HG03139 (cell line): ENCODE data around the gene ELMO1.
"Not testable (repeated sequence)": the region's sequence is repeated elsewhere in the genome, so short reads cannot be mapped to it uniquely, and the experiment has no call there.

Experiments used
- ATAC-seq: cut with Tn5 transposase; IDR thresholded peaks from one replicate; pipeline ENCODE4 v1.9.1; 2021; ENCODE audit not compliant: unreplicated experiment

The ELMO1 gene

DNA sequence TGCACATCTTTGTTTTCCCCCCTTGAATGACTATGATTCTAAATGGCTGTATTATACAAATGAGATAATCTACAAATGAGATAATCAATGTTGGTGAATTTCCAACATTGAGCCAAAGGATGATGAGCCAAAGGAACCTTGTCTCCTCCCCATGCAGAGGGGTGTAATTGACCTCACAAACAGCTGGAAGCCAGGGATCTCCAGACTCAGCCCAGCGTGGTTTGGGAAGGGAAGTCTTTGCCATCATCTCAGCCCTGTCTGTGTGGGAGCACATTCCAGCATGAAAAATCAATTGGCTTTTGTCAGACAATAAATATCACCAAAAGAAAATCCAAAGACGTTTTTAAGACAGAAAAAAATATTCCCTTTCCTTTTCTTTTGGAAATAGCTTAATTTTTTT lies 452.9 kb downstream of the ELMO1 start:
- no peak for ATAC-seq

DNA sequence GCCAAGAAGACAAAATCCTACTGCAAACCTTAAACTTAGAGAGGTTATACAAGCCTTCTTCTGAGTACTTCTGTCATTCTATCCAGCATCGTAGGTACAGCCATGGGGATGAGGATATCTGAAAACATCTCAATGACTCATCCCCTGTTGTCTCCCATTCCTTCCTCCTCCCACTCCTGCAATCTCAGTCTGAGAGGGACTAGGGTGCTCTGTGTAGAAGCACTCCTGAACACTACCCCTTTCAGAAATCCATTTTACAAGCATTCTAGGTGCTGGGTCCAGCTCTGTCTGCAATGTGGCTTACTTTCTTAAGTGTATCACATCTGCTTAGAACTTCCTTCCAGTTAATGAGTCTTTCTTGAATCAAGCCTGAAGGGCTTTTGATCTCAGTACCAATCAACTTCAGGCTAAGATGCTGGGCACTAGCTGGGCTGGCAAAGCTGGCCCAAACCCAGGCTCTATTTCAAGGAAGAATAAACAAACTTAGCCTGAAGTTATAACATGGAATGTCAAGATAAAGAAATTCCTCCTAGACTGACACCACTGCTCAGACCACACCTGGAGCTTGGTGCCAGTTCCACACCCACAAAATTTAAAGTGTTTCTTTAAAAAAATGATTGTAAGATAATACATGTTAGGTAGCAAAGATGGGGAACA lies 454.1 kb downstream of the ELMO1 start:
- no peak for ATAC-seq

DNA sequence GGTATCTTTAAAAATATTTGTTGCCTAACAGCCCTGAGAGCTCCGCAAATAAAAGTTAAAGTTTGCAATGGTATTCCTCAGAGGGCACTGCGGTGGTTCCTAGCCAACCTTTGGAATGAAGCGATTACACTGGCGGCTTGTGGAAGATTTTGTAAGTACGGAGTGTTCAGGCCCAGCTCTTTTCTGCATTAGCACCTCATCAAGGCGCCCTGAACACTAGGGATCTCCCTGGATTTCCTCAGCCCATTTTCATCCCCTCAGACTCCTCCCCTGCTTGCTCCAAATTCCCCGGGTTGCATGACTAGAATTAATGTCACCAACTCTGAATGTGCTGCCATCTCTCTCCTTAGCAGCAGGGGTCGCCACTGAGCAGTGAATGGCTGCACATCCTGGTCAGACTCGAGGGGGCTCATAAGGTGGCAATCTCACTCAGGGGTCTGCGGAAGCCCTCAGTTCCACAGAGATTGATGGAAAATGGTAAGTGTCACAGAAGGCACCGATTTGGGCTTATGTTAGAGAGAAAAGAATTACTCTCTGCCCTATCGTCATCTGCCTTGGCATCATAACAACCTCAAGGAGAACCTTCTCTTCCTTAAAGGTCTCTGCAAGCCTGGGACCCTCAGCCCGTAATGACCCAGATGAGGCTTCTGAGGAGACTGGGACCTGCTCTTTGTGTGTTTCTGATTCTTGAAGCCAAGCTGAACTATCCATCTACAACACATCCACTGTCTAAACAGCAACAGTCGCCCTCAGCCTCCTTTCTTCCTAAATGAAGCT lies 461.5 kb downstream of the ELMO1 start:
- no peak for ATAC-seq

DNA sequence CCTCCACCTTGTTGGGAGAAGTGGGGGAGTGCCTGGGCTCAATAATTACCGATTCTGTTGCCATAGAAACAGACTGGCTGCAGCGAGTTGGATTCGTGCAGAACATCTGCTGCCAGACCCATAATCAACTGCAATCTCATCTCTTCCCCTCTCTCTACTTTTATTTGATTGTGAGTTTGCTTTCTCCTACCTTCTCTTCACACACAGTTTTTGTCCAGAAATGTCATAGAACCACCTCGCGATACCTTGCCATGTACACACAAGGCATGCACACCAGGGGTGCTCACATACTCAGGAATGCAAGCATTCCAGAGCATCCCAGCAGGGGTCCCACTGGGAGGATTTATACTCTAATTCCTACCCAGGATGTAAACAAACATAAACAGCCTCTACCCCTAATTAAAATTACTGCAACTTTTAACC lies 462.1 kb downstream of the ELMO1 start:
- no peak for ATAC-seq

DNA sequence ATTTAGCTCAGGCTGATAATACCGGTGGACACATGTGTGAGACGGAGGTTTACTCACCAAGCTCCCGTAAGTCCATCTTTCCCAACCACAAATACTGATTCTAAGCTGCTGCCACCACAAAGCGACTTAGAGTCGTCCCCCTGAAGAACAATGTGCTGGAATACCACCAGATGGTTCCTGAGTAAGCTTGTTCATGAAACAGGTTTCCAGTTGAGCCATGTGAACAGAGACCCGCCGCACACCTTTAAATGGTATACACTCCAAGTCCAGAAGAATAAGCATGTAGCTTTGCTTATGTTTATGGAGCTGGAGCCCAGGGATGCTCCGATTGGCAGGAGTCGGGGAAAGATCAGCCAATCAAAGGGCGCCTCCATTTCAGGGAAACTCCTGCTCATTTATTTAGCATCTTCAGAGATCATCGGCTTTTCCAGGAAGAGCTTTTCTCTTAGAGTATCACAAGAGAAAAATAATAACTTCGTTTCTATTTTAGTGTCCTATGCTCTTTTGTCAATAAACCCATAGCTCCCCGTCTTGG lies 462.7 kb downstream of the ELMO1 start:
- ATAC-seq = no peak

DNA sequence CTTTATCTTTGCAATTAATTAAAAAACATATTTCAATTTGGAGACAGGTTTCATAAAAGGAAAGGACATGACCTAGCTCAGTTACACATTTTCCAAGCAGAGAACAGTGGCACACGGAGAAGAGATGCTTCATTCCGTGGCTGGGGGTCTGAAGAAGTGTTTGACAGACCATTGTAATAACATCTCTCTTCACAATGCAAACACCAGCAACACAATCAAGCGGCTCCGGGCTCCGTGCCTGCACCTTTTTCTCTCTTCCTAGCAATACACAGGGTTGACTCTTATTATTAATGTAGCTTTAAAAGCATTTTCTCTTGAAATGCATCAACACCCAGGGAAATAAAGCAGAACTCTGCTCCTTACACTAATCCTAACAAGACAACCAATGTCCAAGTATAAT lies 463.3 kb downstream of the ELMO1 start:
- no peak for ATAC-seq

DNA sequence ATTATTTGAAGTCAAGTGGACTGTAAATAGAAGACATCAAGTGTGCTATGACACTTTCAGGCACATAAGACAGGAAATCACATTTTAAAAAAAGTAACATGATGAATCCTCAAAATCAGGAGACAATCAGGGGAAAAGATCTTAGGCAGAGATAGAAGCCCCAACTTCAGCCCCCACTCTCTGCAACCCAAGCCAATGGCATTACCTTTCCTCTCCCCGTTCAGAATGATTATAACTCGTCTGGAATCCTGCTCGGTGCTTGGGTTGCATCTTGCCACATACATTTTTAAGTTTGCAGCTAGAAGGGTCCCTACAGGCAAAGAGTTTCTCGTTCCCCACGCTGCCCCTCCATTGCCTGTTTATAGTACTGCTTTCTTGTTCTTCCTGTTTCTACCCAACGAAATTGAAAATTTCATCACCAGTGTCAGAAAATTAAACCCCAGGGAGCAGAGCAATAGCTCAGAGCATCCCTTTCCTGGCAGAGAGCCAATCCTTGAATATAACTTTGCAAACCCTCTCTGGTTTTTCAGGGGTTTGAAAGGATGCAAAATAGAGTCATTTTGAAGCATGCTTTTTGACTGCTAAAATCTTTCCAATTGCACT lies 463.9 kb downstream of the ELMO1 start:
- ATAC-seq = no peak

DNA sequence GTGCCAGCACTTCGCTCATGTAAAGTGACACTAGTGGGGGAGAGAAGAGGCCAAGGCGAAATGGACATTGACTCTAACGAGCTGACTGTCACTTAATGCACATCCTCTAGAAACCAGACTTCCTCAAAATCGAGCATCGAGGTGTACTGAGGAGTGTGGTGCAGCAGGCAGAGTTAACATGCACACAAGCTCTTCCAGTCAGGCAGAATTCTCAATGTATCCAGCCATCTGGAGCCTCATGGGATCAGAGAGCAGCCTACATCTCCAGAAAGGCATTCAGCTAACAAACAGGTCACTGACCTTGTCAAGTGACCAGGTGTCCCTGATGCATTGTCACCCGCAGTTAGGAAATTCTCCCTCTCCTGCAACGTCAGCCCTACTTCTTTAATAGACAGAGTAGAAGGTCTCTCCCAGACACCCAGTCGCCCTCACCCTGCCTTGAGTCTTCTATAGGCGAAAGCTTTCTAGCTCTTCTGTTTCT lies 464.6 kb downstream of the ELMO1 start:
- no peak for ATAC-seq

DNA sequence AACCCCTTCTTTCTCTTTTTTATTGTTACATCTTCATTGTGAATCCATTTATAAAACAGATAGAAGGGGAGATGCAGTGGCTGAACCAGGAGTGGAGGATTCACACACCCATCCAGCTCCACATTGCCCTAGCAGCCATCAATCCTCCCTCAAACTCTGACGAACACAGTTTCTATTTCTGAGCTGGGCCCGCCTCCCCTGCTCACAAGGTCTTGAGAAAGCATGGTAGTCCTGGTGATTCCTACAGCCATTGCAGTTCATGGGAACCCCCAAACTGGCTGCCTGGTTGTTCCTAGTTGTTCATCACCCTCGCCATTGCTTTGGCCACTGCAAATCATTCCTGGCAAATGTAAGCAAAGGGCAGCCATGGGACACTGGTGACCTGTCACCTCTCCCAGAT lies 465.9 kb downstream of the ELMO1 start:
- no peak for ATAC-seq

DNA sequence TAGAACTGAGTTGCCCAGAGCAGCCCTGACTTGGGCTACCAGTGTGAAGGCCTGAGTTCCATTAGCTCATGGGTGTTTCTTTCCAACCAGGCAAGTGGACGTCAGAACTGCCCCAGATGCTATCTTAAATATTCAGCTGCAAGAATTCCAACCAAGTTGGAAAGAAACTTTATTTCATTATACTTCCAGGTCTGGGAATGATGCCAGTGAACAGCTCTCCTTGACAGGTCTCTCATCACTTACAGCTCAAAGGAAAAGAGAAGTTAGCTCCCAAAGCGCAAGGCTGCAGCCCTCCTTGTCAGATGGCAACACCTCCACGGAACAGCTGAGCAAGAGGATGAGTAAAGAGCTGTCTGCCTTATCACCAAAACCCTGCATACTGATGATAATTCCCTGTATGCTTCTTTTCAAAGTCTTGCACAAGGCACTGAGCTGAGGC lies 468.8 kb downstream of the ELMO1 start:
- ATAC-seq = no peak

DNA sequence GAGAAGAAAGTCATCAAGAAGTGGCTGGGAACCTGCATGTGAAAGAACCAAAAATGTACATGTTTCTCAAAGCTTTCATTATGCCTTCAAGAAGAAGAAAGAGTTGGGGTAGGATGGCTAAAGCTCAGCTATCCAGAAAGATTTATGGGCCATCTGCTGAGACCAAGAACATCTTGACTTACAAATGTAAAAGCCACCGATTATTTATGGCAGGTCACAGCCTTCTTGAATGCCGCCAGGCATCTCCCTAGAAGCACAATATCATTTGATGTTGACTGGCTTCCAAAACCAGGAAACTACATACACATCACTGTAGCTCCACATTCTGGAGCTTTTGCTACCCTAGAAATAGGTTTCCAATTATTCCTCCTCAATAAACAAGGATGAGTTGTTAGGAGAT lies 470.2 kb downstream of the ELMO1 start:
- no peak for ATAC-seq

DNA sequence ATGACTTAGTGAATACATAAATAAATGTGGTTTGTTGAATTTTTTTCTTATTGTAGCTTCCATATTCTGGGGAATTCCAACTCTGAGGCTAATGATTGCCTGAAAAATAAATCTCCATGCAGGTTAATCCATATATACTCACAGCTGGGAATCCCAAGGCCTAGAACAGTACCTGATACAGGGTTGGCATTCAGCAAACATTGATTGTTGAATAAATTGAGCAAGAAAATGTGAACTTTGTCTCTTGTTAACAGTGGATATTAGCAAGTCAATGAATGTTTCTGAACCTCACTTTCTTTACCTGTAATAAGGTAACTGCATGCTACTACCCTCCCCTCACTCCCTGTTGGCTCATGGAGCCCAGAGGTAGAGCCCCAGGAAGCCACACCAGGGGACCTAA lies 470.8 kb downstream of the ELMO1 start:
- ATAC-seq = no peak

DNA sequence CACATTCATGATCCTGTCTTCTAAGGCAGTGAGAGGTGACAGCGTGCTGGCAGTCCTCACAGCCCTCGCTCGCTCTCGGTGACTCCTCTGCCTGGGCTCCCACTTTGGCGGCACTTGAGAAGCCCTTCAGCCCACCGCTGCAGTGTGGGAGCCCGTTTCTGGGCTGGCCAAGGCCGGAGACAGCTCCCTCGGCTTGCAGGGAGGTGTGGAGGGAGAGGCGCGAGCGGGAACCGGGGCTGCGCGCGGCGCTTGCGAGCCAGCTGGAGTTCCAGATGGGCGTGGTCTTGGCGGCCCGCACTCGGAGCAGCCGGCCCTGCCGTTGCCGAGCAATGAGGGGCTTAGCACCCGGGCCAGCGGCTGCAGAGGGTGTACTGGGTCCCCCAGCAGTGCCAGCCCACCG lies 475.1 kb downstream of the ELMO1 start:
- not testable (repeated sequence) for ATAC-seq

DNA sequence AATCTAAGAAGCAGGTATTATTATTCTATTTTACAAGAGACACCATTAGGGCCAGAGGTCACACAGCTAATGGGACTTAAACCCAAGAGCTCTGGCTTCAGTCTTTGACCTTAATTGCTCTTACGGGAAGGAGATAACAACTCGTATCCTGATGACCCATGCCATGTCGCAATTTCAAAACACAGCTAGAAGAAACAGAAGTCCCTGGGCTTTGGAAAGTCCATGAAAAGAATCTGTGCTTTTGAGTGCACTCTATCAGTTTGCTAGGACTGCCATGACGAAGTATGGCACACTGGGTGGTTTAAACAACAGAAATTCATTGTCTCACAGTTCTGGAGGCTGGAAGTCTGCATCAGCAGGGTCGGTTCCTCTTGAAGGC lies 476.5 kb downstream of the ELMO1 start:
- no peak for ATAC-seq

DNA sequence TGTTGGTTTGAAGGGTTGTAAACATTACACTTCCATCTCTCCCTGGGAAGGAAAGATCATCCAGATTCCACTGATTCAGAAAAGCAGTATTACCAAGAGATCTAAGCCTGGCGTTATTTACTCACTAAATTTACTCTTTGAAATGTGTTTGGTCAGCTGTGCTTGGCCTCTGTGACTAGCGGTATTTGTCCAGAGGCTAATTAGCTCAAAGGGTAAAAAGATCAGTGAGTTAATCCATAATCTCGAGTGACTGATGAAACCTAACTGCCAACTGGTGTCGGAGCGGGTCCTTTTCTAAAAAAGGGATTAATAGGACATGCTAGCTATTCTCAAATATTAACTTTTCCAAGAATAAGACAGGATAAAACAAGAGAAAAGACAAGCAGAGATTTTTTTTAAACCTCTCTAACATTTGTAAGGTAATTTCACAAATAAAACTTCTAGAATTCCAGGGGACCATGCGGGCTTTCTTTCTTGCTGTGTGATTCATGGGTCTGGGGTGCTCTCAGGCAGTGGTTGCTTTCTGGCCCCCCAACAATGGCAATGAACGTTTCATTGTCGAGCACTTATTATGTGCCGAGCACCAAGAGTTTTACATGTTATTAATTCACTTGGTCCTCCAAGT lies 477.0 kb downstream of the ELMO1 start:
- ATAC-seq = no peak

DNA sequence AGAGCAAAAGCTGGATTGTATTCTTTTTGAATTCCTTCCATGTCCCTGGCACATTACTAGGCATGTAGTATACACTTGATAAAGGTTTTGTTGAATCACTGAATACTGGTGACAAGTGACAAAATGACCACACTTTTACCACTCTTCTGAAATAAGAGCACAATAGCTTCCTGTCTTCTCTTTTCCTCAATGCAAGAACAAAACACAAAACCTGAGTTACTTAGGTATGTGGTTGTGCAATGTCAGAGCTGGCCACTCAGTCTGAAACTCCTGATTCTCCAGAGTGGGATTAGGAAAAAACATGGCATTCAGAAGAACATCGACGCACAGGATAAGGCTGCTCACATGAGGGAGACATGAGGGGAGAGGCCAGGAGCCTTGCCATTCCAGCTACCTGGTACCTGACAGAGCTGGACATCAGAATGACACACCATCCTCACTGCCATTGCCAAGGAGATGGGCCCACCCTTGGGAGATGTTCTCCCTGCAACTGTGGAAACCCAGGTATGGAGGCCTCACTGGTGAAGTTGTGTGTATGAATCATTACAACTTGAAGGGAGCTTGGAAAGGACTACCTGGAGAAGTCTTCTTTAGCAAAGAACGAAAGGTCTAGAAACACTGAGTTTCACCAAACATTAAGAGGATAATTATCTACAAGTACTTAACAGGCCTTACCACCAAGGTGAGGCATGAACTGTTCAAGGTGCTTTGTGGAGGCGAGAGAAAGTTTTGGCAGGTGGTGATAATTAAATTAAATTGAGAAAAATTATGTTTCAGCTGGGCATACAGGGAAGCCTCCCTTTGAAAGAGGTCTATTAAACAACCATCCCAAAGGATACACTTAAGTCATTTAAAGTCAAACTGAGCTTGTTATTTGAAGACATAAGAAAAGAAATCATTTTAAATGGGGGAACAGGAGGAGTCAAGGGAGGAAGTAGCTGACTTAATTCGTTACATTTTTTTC lies 477.8 kb downstream of the ELMO1 start:
- ATAC-seq = no peak

DNA sequence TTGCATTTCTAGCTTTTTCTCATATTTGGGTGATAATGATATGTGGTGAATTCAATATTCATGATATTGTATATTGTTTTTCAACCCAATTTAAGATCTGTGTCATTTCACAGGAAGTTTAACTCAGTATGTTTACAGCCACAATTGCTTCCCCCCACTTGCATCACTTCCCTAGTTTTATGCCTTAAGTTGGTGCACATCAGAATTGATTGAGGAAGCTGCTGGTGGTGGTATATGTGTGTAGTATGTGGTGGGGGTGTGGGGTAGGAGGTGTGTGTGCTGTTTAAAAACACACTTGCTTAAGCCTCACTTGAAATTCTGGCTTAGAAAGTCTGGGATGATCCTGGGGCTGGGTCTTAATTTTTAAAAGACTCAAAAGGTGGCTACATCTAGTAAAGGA lies 479.3 kb downstream of the ELMO1 start:
- ATAC-seq = no peak

DNA sequence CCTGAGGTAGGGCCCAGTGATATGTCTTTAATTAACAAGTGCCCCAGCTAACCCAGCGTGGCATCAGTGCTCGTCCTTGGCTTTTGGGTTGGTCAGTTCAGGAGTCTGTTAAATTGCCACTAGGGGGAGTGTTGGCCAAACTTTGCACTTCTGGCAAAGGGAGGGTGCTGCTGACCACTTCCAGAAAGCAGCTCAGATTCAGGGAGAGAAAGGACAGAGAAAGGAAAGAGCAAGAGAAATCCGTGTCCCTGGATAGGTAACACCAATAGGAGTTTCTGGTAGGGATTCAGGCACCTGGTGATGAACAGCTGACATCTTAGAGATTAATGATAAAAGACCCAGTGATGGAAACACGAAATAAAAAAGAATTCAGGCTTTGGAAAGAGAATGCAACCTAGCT lies 481.3 kb downstream of the ELMO1 start:
- ATAC-seq = no peak

DNA sequence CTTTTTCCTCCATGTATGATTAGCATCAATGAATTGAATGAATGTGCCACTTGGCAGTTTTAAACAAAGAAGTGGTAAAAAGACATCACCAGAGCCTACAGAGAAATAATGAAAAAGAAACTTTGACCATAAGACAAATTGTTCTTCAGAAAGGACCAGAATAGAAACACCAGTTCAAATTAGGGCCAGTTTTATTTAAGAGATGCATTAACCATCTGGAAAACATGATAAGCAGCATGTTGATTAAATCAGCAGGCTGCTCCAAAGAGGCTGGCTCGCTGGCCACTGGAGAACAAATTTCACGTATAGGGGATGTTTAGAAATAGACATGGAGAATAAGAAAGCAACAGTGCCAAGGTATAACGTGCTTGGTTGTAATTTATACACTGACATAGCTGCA lies 482.0 kb downstream of the ELMO1 start:
- ATAC-seq = no peak

DNA sequence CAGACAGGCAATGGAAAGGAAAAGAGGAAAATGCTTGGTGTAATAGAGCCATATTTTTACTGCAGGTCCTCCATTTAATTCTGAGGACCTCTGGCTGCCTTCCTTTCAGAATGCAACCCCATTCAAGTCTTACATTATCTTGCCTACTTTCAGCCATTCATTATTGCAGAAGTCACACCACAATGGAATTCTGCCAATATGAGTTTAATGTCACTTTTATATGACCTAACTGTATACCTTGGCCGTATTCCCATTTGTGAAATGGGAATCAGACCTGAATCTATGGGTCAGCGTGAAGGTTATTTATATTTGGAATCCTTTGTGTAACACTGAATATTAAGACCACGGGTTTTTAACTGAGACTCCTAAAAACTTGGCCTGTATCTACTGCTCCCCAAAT lies 482.6 kb downstream of the ELMO1 start:
- no peak for ATAC-seq
